SK-N-MC (cell line): ENCODE measurements around the gene FEZF1.

Source experiments
- DNase-seq: peaks from one replicate; pipeline ENCODE4 v3.0.0-alpha.2; 2011; ENCODE audit warnings: low read depth, low spot score
- H3K27ac ChIP-seq: fragments of 200-600 bp; sonication (generic); 2 replicates; pipeline ENCODE4 v1.5.1; 2016; ENCODE audit warnings: mixed run types
- H3K36me3 ChIP-seq: fragments of 200-600 bp; sonication (generic); 2 replicates; pipeline ENCODE4 v1.6.1; 2017; ENCODE audit warnings: antibody characterized with exemption, low read length, mixed read lengths; ENCODE audit not compliant: insufficient read depth
- H3K4me3 ChIP-seq: fragments of 200-600 bp; sonication (generic); 2 replicates; pipeline ENCODE4 v1.5.1; 2016
- H3K9ac ChIP-seq: fragments of 200-600 bp; sonication (generic); 2 replicates; pipeline ENCODE4 v1.8.0; 2017; ENCODE audit warnings: mixed run types, mixed read lengths; ENCODE audit not compliant: insufficient read length
- H3K9me3 ChIP-seq: fragments of 200-600 bp; sonication (generic); 2 replicates; pipeline ENCODE4 v1.6.1; 2017; ENCODE audit warnings: low read depth, mild to moderate bottlenecking, antibody characterized with exemption, low read length, moderate library complexity, mixed read lengths
- EZH2 ChIP-seq: fragments of 200-600 bp; sonication (generic); IDR thresholded peaks from one replicate; pipeline ENCODE4 v1.6.1; 2017; ENCODE audit warnings: antibody characterized with exemption
- FOXP2 ChIP-seq: optimal IDR thresholded peaks from 2 replicates; pipeline ENCODE3; 2011; ENCODE audit warnings: mild to moderate bottlenecking, moderate library complexity; ENCODE audit not compliant: insufficient read depth; ENCODE audit errors: extremely low read length, control extremely low read depth
- POLR2AphosphoS5 ChIP-seq: IDR thresholded peaks from 2 replicates; pipeline ENCODE4 v1.6.1; 2012; ENCODE audit warnings: mild to moderate bottlenecking, low read depth, low read length, borderline replicate concordance

The FEZF1 gene

DNA sequence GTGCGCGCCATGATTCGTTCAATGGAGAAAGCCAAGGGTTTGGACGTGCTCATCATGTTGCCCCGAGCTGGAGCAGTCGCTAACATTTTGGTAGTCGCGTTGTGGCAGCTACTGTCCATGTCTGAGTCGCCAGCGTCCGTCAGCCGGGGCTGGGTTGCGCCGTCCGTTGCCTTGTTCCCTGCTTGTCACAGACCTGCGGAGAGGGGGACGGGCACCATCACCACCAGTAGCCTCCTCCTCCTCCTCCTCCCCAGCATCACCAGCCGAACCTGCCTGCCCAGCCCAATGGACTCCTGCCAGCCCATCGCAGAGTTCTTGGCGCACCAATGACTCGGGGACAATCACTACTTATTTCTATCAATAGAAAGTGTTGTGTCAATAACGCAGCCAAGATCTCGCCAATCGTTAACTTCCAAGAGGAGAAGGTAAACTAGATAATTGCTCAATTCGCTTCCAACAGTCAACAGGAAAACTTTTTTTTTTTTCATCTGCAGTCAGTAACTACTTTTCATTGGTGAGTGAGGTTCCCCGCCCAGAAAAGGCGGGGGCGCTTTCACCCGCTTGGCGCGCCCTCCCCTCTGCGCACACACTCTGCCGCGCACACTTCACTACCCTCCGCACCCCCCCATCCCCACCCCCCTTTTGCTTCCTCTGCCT lies at the start of gene FEZF1:
TSS of gene FEZF1 (minus strand) at position 432 of the 657 bp plus-strand sequence. CDS start at position 119, 313 bp downstream.
- H3K9ac ChIP-seq, result peak within 1 kb of the TSS; percentile 99
- H3K27ac ChIP-seq, result peak within 1 kb of the TSS; percentile 100
- peak; percentile 89 for DNase-seq
- TF ChIP-seq EZH2, result no peak
- TF ChIP-seq FOXP2, result no peak
- peak; percentile 83 for TF ChIP-seq POLR2AphosphoS5
- peaks cover 56% of the 10 kb centered on the region for H3K36me3 ChIP-seq
- peak within 1 kb of the TSS; percentile 83 for H3K4me3 ChIP-seq
- H3K9me3 ChIP-seq, result no peaks in the 10 kb centered on the region

DNA sequence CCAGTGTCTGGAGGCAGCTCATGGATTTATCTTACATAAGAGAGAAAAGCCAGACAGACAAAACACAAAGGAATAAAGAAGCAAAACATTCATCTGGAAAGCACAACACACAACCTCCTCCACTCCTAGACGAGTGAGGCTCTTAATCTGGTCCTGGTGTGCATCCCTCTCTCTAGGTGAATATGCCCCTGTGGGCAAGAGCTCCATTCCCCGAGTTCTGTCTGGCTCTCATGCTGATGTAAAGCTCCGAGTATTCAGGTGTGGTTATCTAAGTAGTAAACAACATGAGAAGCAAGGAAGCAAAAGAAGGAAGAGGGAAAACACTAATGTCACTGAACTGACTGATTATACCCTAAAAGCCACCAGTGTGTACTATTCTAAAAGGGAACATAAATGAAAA lies 47.9 kb upstream of the FEZF1 start:
- TF ChIP-seq FOXP2 (no peak), EZH2 (no peak), POLR2AphosphoS5 (no peak)
- Histone ChIP-seq H3K4me3 (no peak overlapping the region), H3K36me3 (no peaks in the 10 kb centered on the region), H3K9me3 (no peaks in the 10 kb centered on the region), H3K9ac (no peak overlapping the region), H3K27ac (no peak overlapping the region)
- no peak for DNase-seq

DNA sequence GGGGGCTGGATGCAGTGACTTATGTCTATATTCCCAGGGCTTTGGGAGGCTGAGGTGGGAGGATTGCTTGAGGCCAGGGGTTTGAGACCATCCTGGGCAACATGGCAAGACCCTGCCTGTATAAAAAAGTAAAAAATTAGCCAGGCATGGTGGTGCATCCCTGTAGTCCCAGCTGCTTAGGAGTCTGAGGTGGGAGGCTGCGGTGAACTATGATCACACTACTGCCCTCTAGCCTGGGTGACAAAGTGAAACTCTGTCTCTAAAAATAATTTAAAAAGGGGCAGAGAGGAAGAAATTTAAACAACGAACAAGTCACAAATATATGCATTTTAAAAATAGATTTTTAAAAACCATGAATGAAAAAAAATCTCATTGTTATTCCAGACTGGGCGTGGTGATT lies 46.2 kb upstream of the FEZF1 start:
- Histone ChIP-seq H3K9me3 (no peaks in the 10 kb centered on the region), H3K9ac (no peak overlapping the region), H3K36me3 (no peaks in the 10 kb centered on the region), H3K4me3 (no peak overlapping the region), H3K27ac (no peak overlapping the region)
- no peak for TF ChIP-seq POLR2AphosphoS5
- no peak for TF ChIP-seq EZH2
- TF ChIP-seq FOXP2, result no peak
- no peak for DNase-seq

DNA sequence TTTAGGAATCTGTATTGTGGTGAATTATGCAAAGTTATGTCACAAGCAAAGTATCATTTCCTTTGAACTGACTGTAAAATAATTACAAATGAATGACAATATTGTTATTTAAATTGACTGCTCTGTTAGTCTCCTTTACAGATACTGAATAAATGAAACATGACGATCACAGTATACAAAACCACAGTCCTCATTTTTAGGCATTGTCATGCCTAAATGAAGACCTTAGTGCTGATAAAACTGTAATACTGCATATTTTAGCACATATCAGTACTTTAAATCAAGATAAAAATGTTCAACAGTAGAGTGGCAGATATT lies 39.7 kb upstream of the FEZF1 start:
- TF ChIP-seq EZH2 (no peak), POLR2AphosphoS5 (no peak), FOXP2 (no peak)
- H3K9me3 ChIP-seq, result no peaks in the 10 kb centered on the region
- H3K36me3 ChIP-seq, result no peaks in the 10 kb centered on the region
- no peak overlapping the region for H3K9ac ChIP-seq
- DNase-seq, result no peak
- no peak overlapping the region for H3K27ac ChIP-seq
- 0 out of 2 replicates have a peak overlapping the region, but pooled peaks have one; percentile 3 for H3K4me3 ChIP-seq

DNA sequence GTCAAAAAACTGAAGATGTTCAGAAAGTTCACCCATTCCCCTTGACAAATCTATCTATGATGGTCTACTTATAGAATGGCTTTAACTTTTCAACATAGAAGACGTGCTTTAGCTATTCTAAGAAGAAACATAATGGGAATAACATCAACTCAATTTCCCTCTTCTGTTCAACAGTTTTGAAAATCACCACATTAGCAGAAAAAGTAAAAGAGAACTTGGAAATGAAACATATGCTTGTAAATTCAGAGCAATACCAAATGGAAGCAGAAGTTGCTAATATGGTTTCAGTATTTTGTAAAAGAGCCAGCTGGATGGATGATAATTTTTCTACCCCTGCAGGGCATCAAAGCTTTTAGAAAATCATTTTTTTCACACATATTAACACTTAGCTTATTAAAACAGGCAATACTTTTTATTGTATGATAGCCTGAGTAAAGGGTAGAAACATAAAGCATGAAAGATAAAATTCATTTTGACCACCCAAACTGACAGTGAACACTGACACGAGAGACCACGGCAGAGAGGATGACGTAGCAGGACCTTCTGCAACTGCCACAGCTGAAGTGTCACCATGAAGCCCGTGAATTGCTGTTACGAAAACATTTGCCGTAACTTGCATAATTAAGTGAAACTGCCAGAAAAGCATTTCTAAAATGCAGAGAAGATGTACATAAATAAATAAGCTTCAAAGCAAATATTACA lies 39.2 kb upstream of the FEZF1 start:
- Histone ChIP-seq H3K9ac (no peak overlapping the region), H3K36me3 (no peaks in the 10 kb centered on the region), H3K4me3 (0 out of 2 replicates have a peak overlapping the region, but pooled peaks have one; percentile 3), H3K27ac (no peak overlapping the region; the same call in 1 of the 2 replicates), H3K9me3 (no peaks in the 10 kb centered on the region)
- DNase-seq, result no peak
- TF ChIP-seq EZH2 (no peak), POLR2AphosphoS5 (no peak), FOXP2 (no peak)

DNA sequence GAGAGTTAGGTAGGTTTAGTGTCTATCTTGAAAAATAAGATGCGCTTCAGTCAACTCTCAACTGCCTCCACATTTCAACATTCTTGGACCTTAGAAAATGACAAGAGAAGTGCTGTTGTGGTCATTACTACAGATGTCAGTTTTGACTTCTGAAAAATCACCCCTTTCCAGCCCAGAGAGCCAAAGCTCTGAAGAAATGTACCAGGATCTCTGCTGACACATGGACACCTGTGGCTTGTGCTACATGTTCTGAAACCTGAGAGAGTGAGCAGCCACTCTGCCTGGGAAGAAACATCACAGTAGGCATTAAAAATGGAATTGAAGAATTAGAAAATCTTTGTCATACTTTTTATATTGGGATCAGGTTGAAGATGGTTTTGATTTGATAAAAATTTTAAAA lies 35.9 kb upstream of the FEZF1 start:
- no peaks in the 10 kb centered on the region for H3K36me3 ChIP-seq
- TF ChIP-seq FOXP2 (no peak), POLR2AphosphoS5 (no peak), EZH2 (no peak)
- H3K27ac ChIP-seq, result no peak overlapping the region
- no peak for DNase-seq
- no peak overlapping the region for H3K9ac ChIP-seq
- H3K4me3 ChIP-seq, result no peak overlapping the region
- H3K9me3 ChIP-seq, result no peaks in the 10 kb centered on the region

DNA sequence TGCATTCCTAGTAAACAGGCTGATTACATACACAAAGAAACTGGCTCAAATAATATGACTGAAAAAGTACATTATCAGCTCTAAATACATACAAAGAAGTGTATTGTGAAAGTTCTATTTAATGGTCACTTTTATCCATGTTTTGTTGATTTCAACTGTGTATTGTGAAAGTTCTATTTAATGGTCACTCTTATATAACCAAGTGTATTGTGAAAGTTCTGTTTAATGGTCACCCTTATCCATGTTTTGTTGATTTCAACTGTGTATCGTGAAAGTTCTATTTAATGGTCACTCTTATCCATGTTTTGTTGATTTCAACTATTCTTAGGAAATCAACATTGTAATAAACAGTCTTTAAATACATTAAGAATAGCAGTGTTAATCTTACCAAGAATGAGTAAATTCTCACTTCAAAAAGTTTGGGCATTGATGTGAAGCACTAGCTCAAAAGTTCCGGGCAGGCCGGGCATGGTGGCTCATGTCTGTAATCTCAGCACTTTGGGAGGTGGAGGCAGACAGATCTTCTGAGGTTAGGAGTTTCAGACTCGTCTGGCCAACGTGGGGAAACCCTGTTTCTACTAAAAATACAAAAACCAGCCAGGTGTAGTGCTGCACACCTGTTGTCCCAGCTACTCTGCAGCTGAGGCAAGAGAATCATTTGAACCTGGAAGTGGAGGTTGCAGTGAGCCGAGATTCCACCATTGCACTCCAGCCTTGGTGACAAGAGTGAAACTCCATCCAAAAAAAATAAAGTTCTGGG lies 34.8 kb upstream of the FEZF1 start:
- Histone ChIP-seq H3K27ac (no peak overlapping the region), H3K36me3 (no peaks in the 10 kb centered on the region), H3K4me3 (no peak overlapping the region), H3K9me3 (no peaks in the 10 kb centered on the region), H3K9ac (no peak overlapping the region)
- DNase-seq, result no peak
- TF ChIP-seq EZH2, result no peak
- TF ChIP-seq POLR2AphosphoS5, result no peak
- TF ChIP-seq FOXP2, result no peak

DNA sequence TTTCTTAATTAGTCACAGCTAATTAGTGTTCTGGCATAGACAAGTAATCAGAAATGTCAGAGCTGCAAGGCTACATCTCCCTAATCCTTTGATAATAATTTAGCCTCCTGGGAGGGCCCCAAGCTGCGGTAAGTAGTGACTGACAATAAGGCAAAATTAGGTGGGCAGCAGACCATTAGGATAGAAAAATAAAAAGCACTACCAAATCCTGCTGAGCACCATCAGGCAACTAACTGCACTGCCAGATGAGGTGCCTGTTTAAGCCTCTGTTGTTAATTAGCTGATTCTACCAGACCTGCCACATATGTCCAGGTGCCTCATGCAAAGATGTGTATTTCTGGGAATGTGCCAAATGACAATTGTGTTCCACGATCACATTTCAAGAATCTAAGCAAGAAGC lies 32.5 kb upstream of the FEZF1 start:
- TF ChIP-seq EZH2, result no peak
- TF ChIP-seq FOXP2, result no peak
- no peak for TF ChIP-seq POLR2AphosphoS5
- Histone ChIP-seq H3K27ac (no peak overlapping the region), H3K9me3 (no peaks in the 10 kb centered on the region), H3K36me3 (no peaks in the 10 kb centered on the region), H3K9ac (no peak overlapping the region), H3K4me3 (no peak overlapping the region)
- DNase-seq, result no peak
